ENCODE measurements around the gene KIF13A. TPM values are rescaled to one million over a fixed set of nuclear protein-coding genes. Genes with fewer than 3 reads are reported as not detected.
"Not testable (repeated sequence)": the region's sequence is repeated elsewhere in the genome, so short reads cannot be mapped to it uniquely, and the experiment has no call there.

KIF13A gene
- total RNA-seq, 3 donors from 2014 or later (not counting 1 experiment from before 2014, with no cell fraction given), result 15.0 to 26.4 (median 19.5) TPM

DNA sequence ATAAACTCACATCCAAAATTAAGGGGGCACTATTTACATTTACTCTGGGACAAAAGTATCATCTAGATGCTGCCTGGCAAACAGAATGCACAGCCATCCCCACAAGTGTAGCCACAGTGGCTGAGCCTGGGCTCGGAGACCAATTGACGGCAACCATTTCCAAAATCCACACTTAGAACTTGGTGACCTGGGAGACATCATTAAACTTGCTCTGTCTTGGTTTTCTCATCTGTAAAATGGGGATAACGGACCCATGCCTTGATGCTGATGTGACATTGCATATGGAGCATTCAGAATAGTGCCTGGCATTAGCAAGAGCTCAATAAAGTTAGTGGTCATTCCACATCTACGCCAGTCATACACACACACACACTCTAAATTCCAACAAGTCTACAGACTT is 140.7 kb downstream of the KIF13A start:
- H3K27me3 Mint-ChIP-seq (ENCODE audit: low read depth in 2 of 2), result no peaks in the 10 kb centered on the region
- Histone ChIP-seq H3K4me3 (ENCODE audit: low read length) (no peak overlapping the region), H3K27me3 (ENCODE audit: control insufficient read depth, insufficient read depth, low read length) (no peaks in the 10 kb centered on the region), H3K9me3 (ENCODE audit: control insufficient read depth, insufficient read depth, low read length) (no peaks in the 10 kb centered on the region), H3K36me3 (ENCODE audit: control insufficient read depth, insufficient read depth, low read length) (no peaks in the 10 kb centered on the region), H3K27ac (ENCODE audit: low read length) (no peak overlapping the region), H3K4me1 (ENCODE audit: control insufficient read depth, insufficient read depth, low read length) (no peaks in the 10 kb centered on the region)
- H3K9me3 Mint-ChIP-seq, result no peaks in the 10 kb centered on the region
- no peaks in the 10 kb centered on the region for H3K4me1 Mint-ChIP-seq
- no peaks in the 10 kb centered on the region for H3K36me3 Mint-ChIP-seq
- ATAC-seq (no peak), DNase-seq (no peak)
- TF ChIP-seq, protein P1, sequence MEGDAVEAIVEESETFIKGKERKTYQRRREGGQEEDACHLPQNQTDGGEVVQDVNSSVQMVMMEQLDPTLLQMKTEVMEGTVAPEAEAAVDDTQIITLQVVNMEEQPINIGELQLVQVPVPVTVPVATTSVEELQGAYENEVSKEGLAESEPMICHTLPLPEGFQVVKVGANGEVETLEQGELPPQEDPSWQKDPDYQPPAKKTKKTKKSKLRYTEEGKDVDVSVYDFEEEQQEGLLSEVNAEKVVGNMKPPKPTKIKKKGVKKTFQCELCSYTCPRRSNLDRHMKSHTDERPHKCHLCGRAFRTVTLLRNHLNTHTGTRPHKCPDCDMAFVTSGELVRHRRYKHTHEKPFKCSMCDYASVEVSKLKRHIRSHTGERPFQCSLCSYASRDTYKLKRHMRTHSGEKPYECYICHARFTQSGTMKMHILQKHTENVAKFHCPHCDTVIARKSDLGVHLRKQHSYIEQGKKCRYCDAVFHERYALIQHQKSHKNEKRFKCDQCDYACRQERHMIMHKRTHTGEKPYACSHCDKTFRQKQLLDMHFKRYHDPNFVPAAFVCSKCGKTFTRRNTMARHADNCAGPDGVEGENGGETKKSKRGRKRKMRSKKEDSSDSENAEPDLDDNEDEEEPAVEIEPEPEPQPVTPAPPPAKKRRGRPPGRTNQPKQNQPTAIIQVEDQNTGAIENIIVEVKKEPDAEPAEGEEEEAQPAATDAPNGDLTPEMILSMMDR (IDR thresholded peaks at IDR 0.05), result no peak
- no peak overlapping the region for H3K27ac Mint-ChIP-seq
- 93% methylated on average over 4 of the region's 4 CpGs for WGBS (ENCODE audit: insufficient coverage)
- intact Hi-C loops (cut with micrococcal nuclease), result no loop called here
- H3K4me3 Mint-ChIP-seq, result no peak overlapping the region

DNA sequence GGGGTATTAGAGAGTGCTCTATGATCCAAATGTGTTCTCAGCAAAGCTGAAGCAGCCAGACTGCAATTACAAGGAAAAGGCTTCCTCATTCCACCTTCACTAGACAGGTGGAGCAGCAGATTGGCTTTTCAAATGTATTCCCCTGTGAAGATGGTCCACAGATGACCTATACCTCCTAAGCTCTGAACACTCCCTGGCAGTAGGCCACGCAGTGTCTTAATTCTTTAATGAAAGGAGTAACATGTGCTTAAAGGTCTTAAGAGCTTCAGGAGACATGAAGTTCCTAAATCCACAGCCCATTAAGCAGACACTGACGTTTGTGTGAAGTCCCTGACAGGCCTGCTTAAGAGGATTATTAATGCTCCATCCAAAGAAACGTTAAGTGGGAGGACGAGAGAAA is 141.8 kb downstream of the KIF13A start:
- no peak for DNase-seq
- no peaks in the 10 kb centered on the region for H3K27me3 ChIP-seq (ENCODE audit: control insufficient read depth, insufficient read depth, low read length)
- ATAC-seq, result no peak
- Mint-ChIP-seq H3K36me3 (no peaks in the 10 kb centered on the region), H3K4me1 (no peaks in the 10 kb centered on the region), H3K27me3 (ENCODE audit: low read depth in 2 of 2) (no peaks in the 10 kb centered on the region), H3K27ac (no peak overlapping the region), H3K9me3 (no peaks in the 10 kb centered on the region), H3K4me3 (no peak overlapping the region)
- H3K4me1 ChIP-seq (ENCODE audit: control insufficient read depth, insufficient read depth, low read length), result no peaks in the 10 kb centered on the region
- intact Hi-C loops (cut with micrococcal nuclease), result no loop called here
- TF ChIP-seq, protein P1 (IDR thresholded peaks at IDR 0.05), result no peak
- H3K9me3 ChIP-seq (ENCODE audit: control insufficient read depth, insufficient read depth, low read length), result no peaks in the 10 kb centered on the region
- H3K27ac ChIP-seq (ENCODE audit: low read length), result no peak overlapping the region
- no peaks in the 10 kb centered on the region for H3K36me3 ChIP-seq (ENCODE audit: control insufficient read depth, insufficient read depth, low read length)
- no peak overlapping the region for H3K4me3 ChIP-seq (ENCODE audit: low read length)
- WGBS (ENCODE audit: insufficient coverage), result 84% methylated on average over 3 of the region's 4 CpGs

DNA sequence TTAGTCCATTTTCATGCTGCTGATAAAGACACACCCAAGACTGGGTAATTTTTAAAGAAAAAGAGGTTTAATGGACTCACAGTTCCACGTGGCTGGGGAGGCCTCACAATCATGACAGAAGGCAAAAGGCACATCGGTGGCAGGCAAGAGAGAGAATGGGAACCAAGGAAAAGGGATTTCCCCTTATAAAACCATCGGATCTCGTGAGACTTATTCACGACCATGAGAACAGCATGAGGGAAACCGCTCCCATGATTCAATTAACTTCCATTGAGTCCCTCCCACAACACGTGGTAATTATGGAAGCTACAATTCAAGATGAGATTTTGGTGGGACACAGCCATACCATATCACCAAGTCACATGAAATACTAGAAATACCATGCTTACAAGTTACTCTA is 142.5 kb downstream of the KIF13A start:
- ATAC-seq; intact Hi-C loops (cut with micrococcal nuclease); H3K36me3 ChIP-seq (ENCODE audit: control insufficient read depth, insufficient read depth, low read length); H3K9me3 Mint-ChIP-seq; H3K4me1 ChIP-seq (ENCODE audit: control insufficient read depth, insufficient read depth, low read length); H3K4me3 ChIP-seq (ENCODE audit: low read length); H3K27ac Mint-ChIP-seq; H3K27me3 ChIP-seq (ENCODE audit: control insufficient read depth, insufficient read depth, low read length); H3K36me3 Mint-ChIP-seq; H3K9me3 ChIP-seq (ENCODE audit: control insufficient read depth, insufficient read depth, low read length); DNase-seq; H3K4me1 Mint-ChIP-seq; H3K27ac ChIP-seq (ENCODE audit: low read length); H3K4me3 Mint-ChIP-seq; H3K27me3 Mint-ChIP-seq (ENCODE audit: low read depth in 2 of 2): not testable (repeated sequence)
- WGBS (ENCODE audit: insufficient coverage), result 92% methylated on average over 7 of the region's 7 CpGs

DNA sequence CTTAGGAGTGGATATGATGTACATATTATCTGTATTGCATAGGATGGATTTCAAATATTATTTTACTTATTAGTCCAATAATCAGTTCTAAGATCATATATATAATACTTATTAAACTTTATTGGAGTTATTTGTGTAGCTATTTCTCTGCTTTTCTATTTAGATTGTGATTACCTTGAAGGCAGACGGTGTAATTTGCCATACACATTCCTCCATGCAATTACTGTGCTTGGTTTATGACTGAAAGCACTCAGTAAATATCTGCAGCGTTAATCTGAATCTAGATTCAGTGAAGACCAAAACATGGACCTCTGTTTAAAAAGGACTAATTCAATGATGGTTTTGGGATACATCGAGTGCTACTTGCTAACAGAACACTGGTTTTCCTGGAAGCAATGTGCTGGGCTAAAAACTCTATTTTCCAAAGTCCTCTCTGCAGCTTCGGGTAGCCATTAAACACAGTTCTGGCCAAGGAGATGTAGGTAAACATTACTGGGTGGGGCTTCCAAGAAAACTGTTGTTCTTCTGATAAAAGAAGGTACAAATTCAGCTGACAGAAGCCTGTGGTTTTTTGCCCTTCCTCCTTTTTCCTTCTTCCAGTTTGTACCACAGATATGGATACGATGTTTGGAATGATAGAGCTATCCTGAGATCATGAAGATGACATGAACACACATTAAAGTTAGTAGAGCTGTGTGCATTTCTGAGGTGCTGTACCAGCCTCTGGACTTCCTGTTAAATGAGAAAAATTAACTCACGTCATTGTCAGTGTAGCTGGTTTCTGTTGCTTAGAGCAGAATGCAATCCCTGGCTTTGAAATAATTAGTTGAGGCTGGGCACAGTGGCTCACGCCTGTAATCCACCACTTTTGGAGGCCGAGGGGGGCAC is 144.3 kb downstream of the KIF13A start:
- no peaks in the 10 kb centered on the region for H3K27me3 ChIP-seq (ENCODE audit: control insufficient read depth, insufficient read depth, low read length)
- no peaks in the 10 kb centered on the region for H3K36me3 ChIP-seq (ENCODE audit: control insufficient read depth, insufficient read depth, low read length)
- WGBS (ENCODE audit: insufficient coverage), result 72% methylated on average over 7 of the region's 8 CpGs
- DNase-seq (no peak), ATAC-seq (no peak)
- H3K4me3 ChIP-seq (ENCODE audit: low read length), result no peak overlapping the region
- intact Hi-C loops (cut with micrococcal nuclease), result no loop called here
- Mint-ChIP-seq H3K4me1 (no peaks in the 10 kb centered on the region), H3K4me3 (no peak overlapping the region), H3K27me3 (ENCODE audit: low read depth in 2 of 2) (no peaks in the 10 kb centered on the region), H3K36me3 (no peaks in the 10 kb centered on the region), H3K27ac (no peak overlapping the region), H3K9me3 (no peaks in the 10 kb centered on the region)
- TF ChIP-seq, protein P1 (IDR thresholded peaks at IDR 0.05), result no peak
- H3K9me3 ChIP-seq (ENCODE audit: control insufficient read depth, insufficient read depth, low read length), result no peaks in the 10 kb centered on the region
- H3K4me1 ChIP-seq (ENCODE audit: control insufficient read depth, insufficient read depth, low read length), result no peaks in the 10 kb centered on the region
- H3K27ac ChIP-seq (ENCODE audit: low read length), result no peak overlapping the region

Data from natural killer cell (primary cell).